ENCODE results near the gene AMPH.

GRCh38 chr7:38424750-38425463, 206.3 kb downstream of the AMPH start:
- TF ChIP-seq EZH2 (IDR thresholded peaks at IDR 0.05) (no peak), FOXP2 (optimal IDR thresholded peaks at IDR 0.05; ENCODE audit: control extremely low read depth, extremely low read length, insufficient read depth) (no peak), POLR2AphosphoS5 (IDR thresholded peaks at IDR 0.05; ENCODE audit: borderline replicate concordance, low read depth, low read length) (no peak)

Data from SK-N-MC (cell line).